ENCODE measurements around the gene ESCO1.

The ESCO1 gene

GRCh38 chr18:21584391-21584790 lies 16.1 kb downstream of the ESCO1 start:
- no peak for DNase-seq (ENCODE audit: low read depth in 2 of 2)

- DNase-seq (ENCODE audit: low read depth in 2 of 2), result no peak
These were observed 24.8 kb downstream of the ESCO1 start for GRCh38 chr18:21575656-21576055.

GRCh38 chr18:21571772-21572171 lies 28.7 kb downstream of the ESCO1 start:
- DNase-seq (ENCODE audit: low read depth in 2 of 2), result no peak

GRCh38 chr18:21559195-21559594 lies 41.3 kb downstream of the ESCO1 start:
- DNase-seq (ENCODE audit: low read depth in 2 of 2), result no peak

GRCh38 chr18:21557607-21558253 lies 42.8 kb downstream of the ESCO1 start:
- no peak for DNase-seq (ENCODE audit: low read depth in 2 of 2)

GRCh38 chr18:21550510-21550970 lies 50.0 kb downstream of the ESCO1 start:
- no peak for DNase-seq (ENCODE audit: low read depth in 2 of 2)

GRCh38 chr18:21548647-21549046 lies 51.9 kb downstream of the ESCO1 start:
- DNase-seq (ENCODE audit: low read depth in 2 of 2), result no peak

GRCh38 chr18:21546423-21546822 lies 54.1 kb downstream of the ESCO1 start:
- DNase-seq (ENCODE audit: low read depth in 2 of 2), result no peak

GRCh38 chr18:21538230-21538629 lies 62.3 kb downstream of the ESCO1 start:
- no peak for DNase-seq (ENCODE audit: low read depth in 2 of 2)

GRCh38 chr18:21534327-21534726 lies 66.2 kb downstream of the ESCO1 start:
- no peak for DNase-seq (ENCODE audit: low read depth in 2 of 2)

- DNase-seq (ENCODE audit: low read depth in 2 of 2), result no peak
These were observed 74.0 kb downstream of the ESCO1 start for GRCh38 chr18:21526463-21526862.

- no peak for DNase-seq (ENCODE audit: low read depth in 2 of 2)
These were observed 74.6 kb downstream of the ESCO1 start for GRCh38 chr18:21525916-21526315.

- no peak for DNase-seq (ENCODE audit: low read depth in 2 of 2)
These were observed 78.0 kb downstream of the ESCO1 start for GRCh38 chr18:21522530-21522929.

- DNase-seq (ENCODE audit: low read depth in 2 of 2), result no peak
These were observed 86.8 kb downstream of the ESCO1 start for GRCh38 chr18:21513741-21514140.

GRCh38 chr18:21513292-21513691 lies 87.2 kb downstream of the ESCO1 start:
- no peak for DNase-seq (ENCODE audit: low read depth in 2 of 2)

GRCh38 chr18:21509062-21509461 lies 91.4 kb downstream of the ESCO1 start:
- DNase-seq (ENCODE audit: low read depth in 2 of 2), result no peak

- DNase-seq (ENCODE audit: low read depth in 2 of 2), result no peak
These were observed 92.4 kb downstream of the ESCO1 start for GRCh38 chr18:21507913-21508701.

- no peak for DNase-seq (ENCODE audit: low read depth in 2 of 2)
These were observed 97.8 kb downstream of the ESCO1 start for GRCh38 chr18:21502661-21503060.

- no peak for DNase-seq (ENCODE audit: low read depth in 2 of 2)
These were observed 100.5 kb downstream of the ESCO1 start for GRCh38 chr18:21499997-21500396.

- DNase-seq (ENCODE audit: low read depth in 2 of 2), result no peak
These were observed 104.1 kb downstream of the ESCO1 start for GRCh38 chr18:21496277-21496835.

GRCh38 chr18:21490748-21491147 lies 109.8 kb downstream of the ESCO1 start:
- no peak for DNase-seq (ENCODE audit: low read depth in 2 of 2)

GRCh38 chr18:21489919-21490495 lies 110.5 kb downstream of the ESCO1 start:
- DNase-seq (ENCODE audit: low read depth in 2 of 2), result no peak
